Endothelial cell of umbilical vein (primary cell): ENCODE results near the gene PKNOX2.

Source experiments
- EZH2 ChIP-seq: IDR thresholded peaks from 2 replicates; pipeline ENCODE4 v1.6.1; 2012; ENCODE audit warnings: borderline replicate concordance, low read depth, mild to moderate bottlenecking, moderate library complexity, low read length, inconsistent platforms; ENCODE audit not compliant: severe bottlenecking
- MYC ChIP-seq: IDR thresholded peaks from one replicate; pipeline ENCODE4 v1.6.1; 2011; ENCODE audit warnings: mild to moderate bottlenecking, low read depth, low read length
- POLR2A ChIP-seq: IDR thresholded peaks from 2 replicates; pipeline ENCODE4 v1.6.1; 2012; ENCODE audit warnings: low read depth, mild to moderate bottlenecking, control low read depth, low read length
- POLR2AphosphoS5 ChIP-seq: IDR thresholded peaks from 2 replicates; pipeline ENCODE4 v1.6.1; 2012; ENCODE audit warnings: low read depth, mild to moderate bottlenecking, control low read depth, low read length, moderate library complexity; ENCODE audit not compliant: insufficient read depth
- TF ChIP-seq, protein P1 (sequence below), 2 donors: IDR thresholded peaks; 1 replicate in 1 of 2; 2 replicates in 1 of 2; pipeline ENCODE4 v1.5.1; 2011; ENCODE audit warnings: low read length in 2 of 2, mild to moderate bottlenecking in 2 of 2, moderate library complexity in 2 of 2, control low read depth in 1 of 2, inconsistent platforms in 1 of 2, low read depth in 1 of 2; ENCODE audit not compliant: insufficient read depth in 1 of 2; ENCODE audit errors: extremely low read depth in 1 of 2

GRCh38 chr11:125368757-125369156 lies 204.2 kb downstream of the PKNOX2 start:
- TF ChIP-seq POLR2AphosphoS5 (no peak), POLR2A (no peak), MYC (no peak), EZH2 (no peak)
- TF ChIP-seq, protein P1, sequence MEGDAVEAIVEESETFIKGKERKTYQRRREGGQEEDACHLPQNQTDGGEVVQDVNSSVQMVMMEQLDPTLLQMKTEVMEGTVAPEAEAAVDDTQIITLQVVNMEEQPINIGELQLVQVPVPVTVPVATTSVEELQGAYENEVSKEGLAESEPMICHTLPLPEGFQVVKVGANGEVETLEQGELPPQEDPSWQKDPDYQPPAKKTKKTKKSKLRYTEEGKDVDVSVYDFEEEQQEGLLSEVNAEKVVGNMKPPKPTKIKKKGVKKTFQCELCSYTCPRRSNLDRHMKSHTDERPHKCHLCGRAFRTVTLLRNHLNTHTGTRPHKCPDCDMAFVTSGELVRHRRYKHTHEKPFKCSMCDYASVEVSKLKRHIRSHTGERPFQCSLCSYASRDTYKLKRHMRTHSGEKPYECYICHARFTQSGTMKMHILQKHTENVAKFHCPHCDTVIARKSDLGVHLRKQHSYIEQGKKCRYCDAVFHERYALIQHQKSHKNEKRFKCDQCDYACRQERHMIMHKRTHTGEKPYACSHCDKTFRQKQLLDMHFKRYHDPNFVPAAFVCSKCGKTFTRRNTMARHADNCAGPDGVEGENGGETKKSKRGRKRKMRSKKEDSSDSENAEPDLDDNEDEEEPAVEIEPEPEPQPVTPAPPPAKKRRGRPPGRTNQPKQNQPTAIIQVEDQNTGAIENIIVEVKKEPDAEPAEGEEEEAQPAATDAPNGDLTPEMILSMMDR (IDR thresholded peaks at IDR 0.05; ENCODE audit: extremely low read depth in 1 of 2, insufficient read depth in 1 of 2, low read depth in 1 of 2, low read length in 2 of 2), result no peak
